ENCODE measurements around the gene PAQR9. TPM values are rescaled to one million over a fixed set of nuclear protein-coding genes. Genes with fewer than 3 reads are reported as not detected.
A peak's percentile ranks its signal among the peaks of the same experiment; 100 is the strongest.

The PAQR9 gene
- total and polyA plus RNA-seq, 2 of the 13 experiments (the other 11 are each of a cell fraction or from before 2014, with no cell fraction given), result 3.7 to 10.3 TPM

DNA sequence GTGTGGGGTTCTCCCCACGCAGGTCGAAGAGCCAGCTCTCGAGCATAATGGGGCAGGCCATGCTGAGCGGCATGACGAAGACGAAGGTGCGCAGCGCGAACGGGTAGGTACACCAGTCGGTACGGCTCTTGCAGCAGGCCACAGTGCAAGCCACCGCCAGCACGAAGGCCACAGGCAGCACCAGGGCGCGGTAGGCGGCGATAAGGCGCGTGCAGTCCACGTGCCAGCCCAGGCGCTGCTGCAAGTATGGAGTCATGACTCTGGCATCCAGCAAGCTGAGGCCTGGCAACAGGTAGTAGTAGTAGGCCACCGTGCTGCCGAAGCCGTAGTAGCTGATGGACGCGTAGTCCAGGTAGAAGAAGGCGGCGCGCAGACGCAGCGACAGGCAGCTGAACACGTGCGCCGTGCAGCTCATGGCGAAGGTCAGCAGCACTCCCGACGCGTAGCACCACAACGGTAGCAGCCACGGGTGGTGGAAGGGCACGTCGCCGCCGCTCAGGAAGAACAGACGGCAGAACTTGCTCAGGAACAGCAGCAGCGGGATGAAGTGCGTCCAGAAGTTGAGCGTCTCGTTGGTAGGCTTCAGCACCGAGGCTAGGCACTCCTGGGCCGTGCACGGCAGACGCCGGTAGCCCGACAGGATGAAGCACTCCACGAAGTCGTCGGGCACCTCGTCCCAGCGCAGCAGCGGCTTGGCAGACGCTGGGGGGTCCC lies 797 bp downstream of the PAQR9 start (continued):
- no peak for TF ChIP-seq CREM (IDR thresholded peaks at IDR 0.05)
- no peak for TF ChIP-seq CREM (CRISPR knock-in tag; IDR thresholded peaks at IDR 0.05)
- TF ChIP-seq RBM22 (optimal IDR thresholded peaks at IDR 0.05; ENCODE audit: low read length), result no peak
- no peak for TF ChIP-seq RFX5 (IDR thresholded peaks at IDR 0.05; ENCODE audit: low read depth, low read length)
- TF ChIP-seq ZNF496 (CRISPR knock-in tag; IDR thresholded peaks at IDR 0.05; ENCODE audit: insufficient replicate concordance), result no peak
- TF ChIP-seq, protein P1, sequence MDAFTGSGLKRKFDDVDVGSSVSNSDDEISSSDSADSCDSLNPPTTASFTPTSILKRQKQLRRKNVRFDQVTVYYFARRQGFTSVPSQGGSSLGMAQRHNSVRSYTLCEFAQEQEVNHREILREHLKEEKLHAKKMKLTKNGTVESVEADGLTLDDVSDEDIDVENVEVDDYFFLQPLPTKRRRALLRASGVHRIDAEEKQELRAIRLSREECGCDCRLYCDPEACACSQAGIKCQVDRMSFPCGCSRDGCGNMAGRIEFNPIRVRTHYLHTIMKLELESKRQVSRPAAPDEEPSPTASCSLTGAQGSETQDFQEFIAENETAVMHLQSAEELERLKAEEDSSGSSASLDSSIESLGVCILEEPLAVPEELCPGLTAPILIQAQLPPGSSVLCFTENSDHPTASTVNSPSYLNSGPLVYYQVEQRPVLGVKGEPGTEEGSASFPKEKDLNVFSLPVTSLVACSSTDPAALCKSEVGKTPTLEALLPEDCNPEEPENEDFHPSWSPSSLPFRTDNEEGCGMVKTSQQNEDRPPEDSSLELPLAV (CRISPR knock-in tag; conservative IDR thresholded peaks at IDR 0.05; ENCODE audit: low read depth), result no peak
- TF ChIP-seq ATM (IDR thresholded peaks at IDR 0.05; ENCODE audit: borderline replicate concordance), result no peak
- TF ChIP-seq, protein P2, sequence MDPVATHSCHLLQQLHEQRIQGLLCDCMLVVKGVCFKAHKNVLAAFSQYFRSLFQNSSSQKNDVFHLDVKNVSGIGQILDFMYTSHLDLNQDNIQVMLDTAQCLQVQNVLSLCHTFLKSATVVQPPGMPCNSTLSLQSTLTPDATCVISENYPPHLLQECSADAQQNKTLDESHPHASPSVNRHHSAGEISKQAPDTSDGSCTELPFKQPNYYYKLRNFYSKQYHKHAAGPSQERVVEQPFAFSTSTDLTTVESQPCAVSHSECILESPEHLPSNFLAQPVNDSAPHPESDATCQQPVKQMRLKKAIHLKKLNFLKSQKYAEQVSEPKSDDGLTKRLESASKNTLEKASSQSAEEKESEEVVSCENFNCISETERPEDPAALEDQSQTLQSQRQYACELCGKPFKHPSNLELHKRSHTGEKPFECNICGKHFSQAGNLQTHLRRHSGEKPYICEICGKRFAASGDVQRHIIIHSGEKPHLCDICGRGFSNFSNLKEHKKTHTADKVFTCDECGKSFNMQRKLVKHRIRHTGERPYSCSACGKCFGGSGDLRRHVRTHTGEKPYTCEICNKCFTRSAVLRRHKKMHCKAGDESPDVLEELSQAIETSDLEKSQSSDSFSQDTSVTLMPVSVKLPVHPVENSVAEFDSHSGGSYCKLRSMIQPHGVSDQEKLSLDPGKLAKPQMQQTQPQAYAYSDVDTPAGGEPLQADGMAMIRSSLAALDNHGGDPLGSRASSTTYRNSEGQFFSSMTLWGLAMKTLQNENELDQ (CRISPR knock-in tag; IDR thresholded peaks at IDR 0.05; ENCODE audit: borderline replicate concordance), result no peak
- TF ChIP-seq PHF20 (CRISPR knock-in tag; IDR thresholded peaks at IDR 0.05), result no peak
- TF ChIP-seq ZNF335 (CRISPR knock-in tag; IDR thresholded peaks at IDR 0.05), result no peak
- TF ChIP-seq, protein P3, sequence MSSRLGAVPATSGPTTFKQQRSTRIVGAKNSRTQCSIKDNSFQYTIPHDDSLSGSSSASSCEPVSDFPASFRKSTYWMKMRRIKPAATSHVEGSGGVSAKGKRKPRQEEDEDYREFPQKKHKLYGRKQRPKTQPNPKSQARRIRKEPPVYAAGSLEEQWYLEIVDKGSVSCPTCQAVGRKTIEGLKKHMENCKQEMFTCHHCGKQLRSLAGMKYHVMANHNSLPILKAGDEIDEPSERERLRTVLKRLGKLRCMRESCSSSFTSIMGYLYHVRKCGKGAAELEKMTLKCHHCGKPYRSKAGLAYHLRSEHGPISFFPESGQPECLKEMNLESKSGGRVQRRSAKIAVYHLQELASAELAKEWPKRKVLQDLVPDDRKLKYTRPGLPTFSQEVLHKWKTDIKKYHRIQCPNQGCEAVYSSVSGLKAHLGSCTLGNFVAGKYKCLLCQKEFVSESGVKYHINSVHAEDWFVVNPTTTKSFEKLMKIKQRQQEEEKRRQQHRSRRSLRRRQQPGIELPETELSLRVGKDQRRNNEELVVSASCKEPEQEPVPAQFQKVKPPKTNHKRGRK (CRISPR knock-in tag; IDR thresholded peaks at IDR 0.05), result no peak
- TF ChIP-seq, protein P4, sequence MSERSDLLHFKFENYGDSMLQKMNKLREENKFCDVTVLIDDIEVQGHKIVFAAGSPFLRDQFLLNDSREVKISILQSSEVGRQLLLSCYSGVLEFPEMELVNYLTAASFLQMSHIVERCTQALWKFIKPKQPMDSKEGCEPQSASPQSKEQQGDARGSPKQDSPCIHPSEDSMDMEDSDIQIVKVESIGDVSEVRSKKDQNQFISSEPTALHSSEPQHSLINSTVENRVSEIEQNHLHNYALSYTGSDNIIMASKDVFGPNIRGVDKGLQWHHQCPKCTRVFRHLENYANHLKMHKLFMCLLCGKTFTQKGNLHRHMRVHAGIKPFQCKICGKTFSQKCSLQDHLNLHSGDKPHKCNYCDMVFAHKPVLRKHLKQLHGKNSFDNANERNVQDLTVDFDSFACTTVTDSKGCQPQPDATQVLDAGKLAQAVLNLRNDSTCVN (CRISPR knock-in tag; IDR thresholded peaks at IDR 0.05; ENCODE audit: borderline replicate concordance), result no peak
- no peak for TF ChIP-seq NBN (conservative IDR thresholded peaks at IDR 0.05)
- TF ChIP-seq ZNF143 (CRISPR knock-in tag; IDR thresholded peaks at IDR 0.05), result no peak
- TF ChIP-seq, protein P5, sequence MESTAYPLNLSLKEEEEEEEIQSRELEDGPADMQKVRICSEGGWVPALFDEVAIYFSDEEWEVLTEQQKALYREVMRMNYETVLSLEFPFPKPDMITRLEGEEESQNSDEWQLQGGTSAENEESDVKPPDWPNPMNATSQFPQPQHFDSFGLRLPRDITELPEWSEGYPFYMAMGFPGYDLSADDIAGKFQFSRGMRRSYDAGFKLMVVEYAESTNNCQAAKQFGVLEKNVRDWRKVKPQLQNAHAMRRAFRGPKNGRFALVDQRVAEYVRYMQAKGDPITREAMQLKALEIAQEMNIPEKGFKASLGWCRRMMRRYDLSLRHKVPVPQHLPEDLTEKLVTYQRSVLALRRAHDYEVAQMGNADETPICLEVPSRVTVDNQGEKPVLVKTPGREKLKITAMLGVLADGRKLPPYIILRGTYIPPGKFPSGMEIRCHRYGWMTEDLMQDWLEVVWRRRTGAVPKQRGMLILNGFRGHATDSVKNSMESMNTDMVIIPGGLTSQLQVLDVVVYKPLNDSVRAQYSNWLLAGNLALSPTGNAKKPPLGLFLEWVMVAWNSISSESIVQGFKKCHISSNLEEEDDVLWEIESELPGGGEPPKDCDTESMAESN (CRISPR knock-in tag; conservative IDR thresholded peaks at IDR 0.05), result peak; percentile 81
- TF ChIP-seq ZC3H4 (CRISPR knock-in tag; IDR thresholded peaks at IDR 0.05; ENCODE audit: borderline replicate concordance), result no peak
- 0 out of 2 replicates have a peak, but pooled peaks have one; percentile 27 for TF ChIP-seq ZFP37 (CRISPR knock-in tag; IDR thresholded peaks at IDR 0.05; ENCODE audit: borderline replicate concordance)
- no peak for TF ChIP-seq REPIN1 (CRISPR knock-in tag; IDR thresholded peaks at IDR 0.05; ENCODE audit: borderline replicate concordance, low read depth)
- no peak for TF ChIP-seq CBFB (CRISPR knock-in tag; IDR thresholded peaks at IDR 0.05)
- no peak for TF ChIP-seq ZNF317 (CRISPR knock-in tag; IDR thresholded peaks at IDR 0.05)
- no peak for TF ChIP-seq PHF21A (CRISPR knock-in tag; IDR thresholded peaks at IDR 0.05)
- TF ChIP-seq HDAC2 (CRISPR knock-in tag; IDR thresholded peaks at IDR 0.05), result no peak
- no peak for TF ChIP-seq MAFF (IDR thresholded peaks at IDR 0.05; ENCODE audit: low read depth, low read length)
